Measurements from ENCODE around the gene MROH2B. TPM values are rescaled to one million over a fixed set of nuclear protein-coding genes. Genes with fewer than 3 reads are reported as not detected.
A peak's percentile ranks its signal among the peaks of the same experiment; 100 is the strongest.

Gene MROH2B
- total RNA-seq (2022): not detected in 2 replicates
- percentile 1 among the genes with signal in this experiment for Bru-seq, nascent RNA
- not detected for BruChase-seq, experiment 1, labeled RNA remaining after a 6-hour chase
- BruChase-seq, experiment 2, labeled RNA remaining after a 2-hour chase: not detected
- long read RNA-seq: 0 reads

DNA sequence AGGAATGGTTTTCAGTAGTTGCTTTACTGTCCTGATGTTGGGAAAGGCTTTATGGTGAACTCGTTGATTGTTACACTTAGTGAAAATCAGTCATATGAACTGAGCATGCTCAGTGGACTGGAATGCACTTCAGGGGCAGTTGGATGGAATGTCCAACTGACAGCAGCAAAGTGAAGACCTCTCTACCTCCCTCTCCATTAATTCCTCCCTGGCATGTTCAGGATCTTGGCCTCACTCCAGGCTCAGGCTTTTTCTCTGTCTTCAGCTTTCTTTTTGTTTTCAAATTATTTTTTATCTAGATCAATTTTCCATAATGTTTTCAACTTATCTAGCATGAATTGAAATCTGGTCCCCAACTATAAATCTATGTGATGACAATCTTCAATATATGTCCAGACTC lies at the start of gene MROH2B:
MROH2B (minus strand) TSS at position 101 of the 400 bp plus-strand sequence. CDS start 490 bp downstream, outside the sequence.
- no TSS peak for BruUV-seq (replicated peaks)
- H3K4me3 Mint-ChIP-seq (ENCODE audit: unreplicated experiment): no peak within 1 kb of the TSS
- H3K4me1 Mint-ChIP-seq (ENCODE audit: insufficient read depth, unreplicated experiment): no peaks in the 10 kb centered on the region
- CTCF ChIA-PET: no interaction called here
- TF ChIP-seq, protein P1, sequence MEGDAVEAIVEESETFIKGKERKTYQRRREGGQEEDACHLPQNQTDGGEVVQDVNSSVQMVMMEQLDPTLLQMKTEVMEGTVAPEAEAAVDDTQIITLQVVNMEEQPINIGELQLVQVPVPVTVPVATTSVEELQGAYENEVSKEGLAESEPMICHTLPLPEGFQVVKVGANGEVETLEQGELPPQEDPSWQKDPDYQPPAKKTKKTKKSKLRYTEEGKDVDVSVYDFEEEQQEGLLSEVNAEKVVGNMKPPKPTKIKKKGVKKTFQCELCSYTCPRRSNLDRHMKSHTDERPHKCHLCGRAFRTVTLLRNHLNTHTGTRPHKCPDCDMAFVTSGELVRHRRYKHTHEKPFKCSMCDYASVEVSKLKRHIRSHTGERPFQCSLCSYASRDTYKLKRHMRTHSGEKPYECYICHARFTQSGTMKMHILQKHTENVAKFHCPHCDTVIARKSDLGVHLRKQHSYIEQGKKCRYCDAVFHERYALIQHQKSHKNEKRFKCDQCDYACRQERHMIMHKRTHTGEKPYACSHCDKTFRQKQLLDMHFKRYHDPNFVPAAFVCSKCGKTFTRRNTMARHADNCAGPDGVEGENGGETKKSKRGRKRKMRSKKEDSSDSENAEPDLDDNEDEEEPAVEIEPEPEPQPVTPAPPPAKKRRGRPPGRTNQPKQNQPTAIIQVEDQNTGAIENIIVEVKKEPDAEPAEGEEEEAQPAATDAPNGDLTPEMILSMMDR (IDR thresholded peaks at IDR 0.05; ENCODE audit: unreplicated experiment): no peak
- POLR2A ChIA-PET: no interaction called here
- no peaks in the 10 kb centered on the region for H3K27me3 Mint-ChIP-seq (ENCODE audit: insufficient read depth, unreplicated experiment)
- no peaks in the 10 kb centered on the region for H3K9me3 Mint-ChIP-seq (ENCODE audit: unreplicated experiment)
- intact Hi-C loops (cut with micrococcal nuclease): no loop called here
- DNase-seq (ENCODE audit: unreplicated experiment): no peak
- peaks cover 6% of the 10 kb centered on the region for H3K36me3 Mint-ChIP-seq (ENCODE audit: insufficient read depth, unreplicated experiment)
- no peak within 1 kb of the TSS for H3K27ac Mint-ChIP-seq (ENCODE audit: low read depth, unreplicated experiment)

DNA sequence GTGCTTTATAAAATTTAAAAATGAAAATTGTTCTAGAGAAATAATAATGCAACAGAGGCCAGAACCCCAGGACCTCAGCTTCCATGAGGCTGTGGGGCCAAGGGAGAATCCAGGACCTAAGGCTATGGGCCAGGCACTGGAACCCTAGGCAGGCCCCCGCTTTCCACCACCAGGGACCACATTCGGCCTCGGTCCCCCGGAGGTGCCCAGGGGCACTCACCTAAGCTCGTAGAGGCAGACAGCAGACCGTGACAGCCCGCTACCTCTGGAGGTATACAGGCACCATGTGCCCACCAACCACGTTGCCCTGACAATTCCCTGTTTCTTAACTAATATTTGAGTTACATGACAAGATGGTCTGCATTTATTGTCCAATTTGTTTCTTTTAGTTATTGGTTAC lies 49.5 kb upstream of the MROH2B start:
- DNase-seq (ENCODE audit: unreplicated experiment): no peak
- Mint-ChIP-seq H3K27me3 (ENCODE audit: insufficient read depth, unreplicated experiment) (no peaks in the 10 kb centered on the region), H3K9me3 (ENCODE audit: unreplicated experiment) (no peaks in the 10 kb centered on the region), H3K4me1 (ENCODE audit: insufficient read depth, unreplicated experiment) (no peaks in the 10 kb centered on the region), H3K4me3 (ENCODE audit: unreplicated experiment) (no peak overlapping the region), H3K27ac (ENCODE audit: low read depth, unreplicated experiment) (no peak overlapping the region), H3K36me3 (ENCODE audit: insufficient read depth, unreplicated experiment) (no peaks in the 10 kb centered on the region)
- BruUV-seq (replicated peaks): no TSS peak
- ChIA-PET POLR2A (no interaction called here), CTCF (no interaction called here)
- TF ChIP-seq, protein P1 (IDR thresholded peaks at IDR 0.05; ENCODE audit: unreplicated experiment): no peak
- intact Hi-C loops (cut with micrococcal nuclease): no loop called here

DNA sequence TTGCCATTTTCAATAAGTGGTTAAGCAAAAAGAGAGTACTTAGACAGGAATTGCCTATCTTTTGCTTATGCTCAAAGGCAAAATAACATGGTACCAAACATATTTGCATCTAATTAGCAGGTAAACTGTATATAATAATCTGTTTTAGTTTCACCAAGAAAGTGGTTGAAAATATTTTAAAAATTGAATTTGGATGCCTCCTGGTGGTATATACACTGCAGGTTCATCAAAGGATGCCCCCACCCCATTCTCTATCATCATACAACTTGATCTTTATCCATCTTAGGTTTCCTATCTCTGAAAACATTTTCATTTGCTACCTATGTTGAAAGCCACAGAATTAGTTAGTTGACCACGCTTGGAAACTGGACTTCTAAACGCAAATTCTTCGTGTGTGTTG lies 47.0 kb upstream of the MROH2B start:
- CTCF ChIA-PET: interaction anchor here (1.7 kb wide), 1 partner anchor 213 kb away, joined by 5 read pairs; no protein-coding TSS in a partner anchor
- Mint-ChIP-seq H3K9me3 (ENCODE audit: unreplicated experiment) (no peaks in the 10 kb centered on the region), H3K36me3 (ENCODE audit: insufficient read depth, unreplicated experiment) (no peaks in the 10 kb centered on the region), H3K4me3 (ENCODE audit: unreplicated experiment) (no peak overlapping the region), H3K27me3 (ENCODE audit: insufficient read depth, unreplicated experiment) (no peaks in the 10 kb centered on the region), H3K4me1 (ENCODE audit: insufficient read depth, unreplicated experiment) (no peaks in the 10 kb centered on the region), H3K27ac (ENCODE audit: low read depth, unreplicated experiment) (no peak overlapping the region)
- BruUV-seq (replicated peaks): no TSS peak
- POLR2A ChIA-PET: no interaction called here
- TF ChIP-seq, protein P1 (IDR thresholded peaks at IDR 0.05; ENCODE audit: unreplicated experiment): no peak
- intact Hi-C loops (cut with micrococcal nuclease): loop anchor here (10.0 kb wide), 1 partner anchor 213 kb away; the partner anchor contains the start of gene C7
- DNase-seq (ENCODE audit: unreplicated experiment): no peak

DNA sequence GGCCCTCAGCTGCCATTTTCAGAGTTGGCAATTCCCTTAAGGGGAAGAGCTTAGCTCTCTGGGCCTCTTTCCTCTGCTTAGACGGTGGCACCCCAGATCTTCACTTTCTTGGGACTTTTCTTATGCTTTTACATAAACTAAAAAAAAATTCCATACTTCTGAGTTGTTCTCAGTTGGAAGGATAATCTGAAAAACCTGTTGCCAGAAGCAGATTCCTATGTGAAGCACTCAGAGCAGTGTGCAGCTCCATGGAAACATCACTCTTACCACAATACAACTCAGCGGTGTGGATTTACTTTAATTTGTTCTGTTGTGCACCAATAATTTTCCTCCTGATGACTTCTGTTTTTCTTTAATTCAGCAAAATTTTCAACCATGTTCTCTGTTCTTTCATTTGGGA lies 44.1 kb upstream of the MROH2B start:
- Mint-ChIP-seq H3K4me3 (ENCODE audit: unreplicated experiment) (no peak overlapping the region), H3K9me3 (ENCODE audit: unreplicated experiment) (no peaks in the 10 kb centered on the region), H3K27me3 (ENCODE audit: insufficient read depth, unreplicated experiment) (no peaks in the 10 kb centered on the region), H3K36me3 (ENCODE audit: insufficient read depth, unreplicated experiment) (no peaks in the 10 kb centered on the region), H3K27ac (ENCODE audit: low read depth, unreplicated experiment) (no peak overlapping the region), H3K4me1 (ENCODE audit: insufficient read depth, unreplicated experiment) (no peaks in the 10 kb centered on the region)
- no TSS peak for BruUV-seq (replicated peaks)
- intact Hi-C loops (cut with micrococcal nuclease): loop anchor here (10.0 kb wide), 1 partner anchor 210 kb away; the partner anchor contains the start of gene C7
- POLR2A ChIA-PET: interaction anchor here (1.1 kb wide), 1 partner anchor 10 kb away, joined by 3 read pairs; no protein-coding TSS in a partner anchor
- TF ChIP-seq, protein P1 (IDR thresholded peaks at IDR 0.05; ENCODE audit: unreplicated experiment): no peak
- CTCF ChIA-PET: interaction anchor here (0.6 to 0.7 kb wide), 2 partner anchors 37 to 188 kb away, joined by 3 read pairs; no protein-coding TSS in a partner anchor
- no peak for DNase-seq (ENCODE audit: unreplicated experiment)
